WTC11 (cell line): ENCODE data around the gene CLSTN2. TPM values are rescaled to one million over a fixed set of nuclear protein-coding genes. Genes with fewer than 3 reads are reported as not detected.

ENCODE experiments used
- ATAC-seq: fragments of 200-7000 bp; cut with Tn5 transposase; 2 replicates; pipeline ENCODE4 v1.10.0; 2021; ENCODE audit warnings: mild to moderate bottlenecking, moderate library complexity
- CTCF ChIA-PET: fragments of 300-600 bp; sonication (Branson Sonifier 250); formaldehyde crosslinking; loops from one replicate; lab custom pipeline; 2021; ENCODE audit warnings: antibody characterized with exemption; lab: Charles Lee
- POLR2A ChIA-PET: fragments of 350-600 bp; sonication (Branson Sonifier 250); formaldehyde crosslinking; loops from one replicate; lab custom pipeline; 2021; ENCODE audit warnings: antibody characterized with exemption; lab: Charles Lee
- DNase-seq: peaks from one replicate; pipeline ENCODE4 v3.0.0; 2021; ENCODE audit warnings: low spot score
- H3K27ac Mint-ChIP-seq: 2 replicates; pipeline ENCODE4 v1.8.0; 2021; ENCODE audit warnings: mixed read lengths
- H3K27me3 Mint-ChIP-seq: 2 replicates; pipeline ENCODE4 v1.8.0; 2021; ENCODE audit warnings: low read depth, mild to moderate bottlenecking, moderate library complexity, mixed read lengths
- H3K36me3 Mint-ChIP-seq: 2 replicates; pipeline ENCODE4 v1.8.0; 2021; ENCODE audit warnings: mixed read lengths
- H3K4me1 Mint-ChIP-seq: 2 replicates; pipeline ENCODE4 v1.8.0; 2022; ENCODE audit warnings: mixed read lengths
- H3K4me3 Mint-ChIP-seq: 2 replicates; pipeline ENCODE4 v1.8.0; 2021; ENCODE audit warnings: mild to moderate bottlenecking, moderate library complexity, mixed read lengths
- H3K9me3 Mint-ChIP-seq: 2 replicates; pipeline ENCODE4 v1.8.0; 2021; ENCODE audit warnings: mixed read lengths
- AFF4 ChIP-seq: sonication (generic); formaldehyde crosslinking; IDR thresholded peaks from 2 replicates; pipeline ENCODE4 v1.8.1; 2023; ENCODE audit warnings: mild to moderate bottlenecking, missing genetic modification reagents, borderline replicate concordance
- FOXP1 ChIP-seq: sonication (generic); formaldehyde crosslinking; IDR thresholded peaks from 2 replicates; pipeline ENCODE4 v1.8.0; 2022; ENCODE audit warnings: missing genetic modification reagents, mild to moderate bottlenecking, moderate library complexity, borderline replicate concordance
- IRF1 ChIP-seq: sonication (generic); formaldehyde crosslinking; IDR thresholded peaks from 2 replicates; pipeline ENCODE4 v1.8.0; 2023; ENCODE audit warnings: missing genetic modification reagents
- JUN ChIP-seq: sonication (generic); formaldehyde crosslinking; IDR thresholded peaks from 2 replicates; pipeline ENCODE4 v1.8.0; 2023; ENCODE audit warnings: mild to moderate bottlenecking, missing genetic modification reagents
- MLX ChIP-seq: sonication (generic); formaldehyde crosslinking; IDR thresholded peaks from 2 replicates; pipeline ENCODE4 v1.8.1; 2023; ENCODE audit warnings: mild to moderate bottlenecking, missing genetic modification reagents, moderate library complexity
- NFATC4 ChIP-seq: fragments of 250-450 bp; sonication (Bioruptor Pico); IDR thresholded peaks from 2 replicates; pipeline ENCODE4 v1.9.0; 2021; ENCODE audit warnings: mild to moderate bottlenecking
- PREB ChIP-seq: sonication (generic); formaldehyde crosslinking; IDR thresholded peaks from 2 replicates; pipeline ENCODE4 v1.8.1; 2022; ENCODE audit warnings: mild to moderate bottlenecking, missing genetic modification reagents, moderate library complexity, borderline replicate concordance
- RORB ChIP-seq: fragments of 250-450 bp; sonication (Bioruptor Pico); IDR thresholded peaks from 2 replicates; pipeline ENCODE4 v1.9.0; 2021; ENCODE audit warnings: mild to moderate bottlenecking
- TEAD1 ChIP-seq: sonication (generic); formaldehyde crosslinking; IDR thresholded peaks from 2 replicates; pipeline ENCODE4 v1.8.0; 2022; ENCODE audit warnings: mild to moderate bottlenecking, missing genetic modification reagents
- TEAD4 ChIP-seq: sonication (generic); formaldehyde crosslinking; IDR thresholded peaks from 2 replicates; pipeline ENCODE4 v1.8.0; 2022; ENCODE audit warnings: mild to moderate bottlenecking, missing genetic modification reagents
- ZNF138 ChIP-seq: sonication (generic); formaldehyde crosslinking; conservative IDR thresholded peaks from 2 replicates; pipeline ENCODE4 v1.8.1; 2022; ENCODE audit warnings: mild to moderate bottlenecking, moderate library complexity, missing genetic modification reagents
- ZNF219 ChIP-seq: sonication (generic); formaldehyde crosslinking; IDR thresholded peaks from 2 replicates; pipeline ENCODE4 v1.8.0; 2023; ENCODE audit warnings: missing genetic modification reagents, mild to moderate bottlenecking, borderline replicate concordance
- ZNF232 ChIP-seq: sonication (generic); formaldehyde crosslinking; IDR thresholded peaks from 2 replicates; pipeline ENCODE4 v1.8.0; 2022; ENCODE audit warnings: mild to moderate bottlenecking, missing genetic modification reagents
- total RNA-seq: library from RNA; stranded (reverse); gene quantifications from 3 replicates; pipeline ENCODE4 v1.2.3, GENCODE V29; 2021
- TF ChIP-seq, protein P1 (sequence below): fragments of 250-450 bp; sonication (Bioruptor Pico); IDR thresholded peaks from 2 replicates; pipeline ENCODE4 v2.1.2; 2022; ENCODE audit warnings: mild to moderate bottlenecking, moderate library complexity
- TF ChIP-seq, protein P2 (sequence below): sonication (generic); formaldehyde crosslinking; conservative IDR thresholded peaks from 2 replicates; pipeline ENCODE4 v1.8.1; 2022; ENCODE audit warnings: mild to moderate bottlenecking, missing genetic modification reagents
- TF ChIP-seq, protein P3 (sequence below): sonication (generic); formaldehyde crosslinking; IDR thresholded peaks from 2 replicates; pipeline ENCODE4 v1.8.0; 2022; ENCODE audit warnings: mild to moderate bottlenecking, missing genetic modification reagents
- TF ChIP-seq, protein P4 (sequence below): fragments of 250-450 bp; sonication (Bioruptor Pico); IDR thresholded peaks from 2 replicates; pipeline ENCODE4 v1.9.0; 2021; ENCODE audit warnings: mild to moderate bottlenecking

The CLSTN2 gene
- total RNA-seq, 1 experiment from 2014 or later, result 0.35 TPM

DNA sequence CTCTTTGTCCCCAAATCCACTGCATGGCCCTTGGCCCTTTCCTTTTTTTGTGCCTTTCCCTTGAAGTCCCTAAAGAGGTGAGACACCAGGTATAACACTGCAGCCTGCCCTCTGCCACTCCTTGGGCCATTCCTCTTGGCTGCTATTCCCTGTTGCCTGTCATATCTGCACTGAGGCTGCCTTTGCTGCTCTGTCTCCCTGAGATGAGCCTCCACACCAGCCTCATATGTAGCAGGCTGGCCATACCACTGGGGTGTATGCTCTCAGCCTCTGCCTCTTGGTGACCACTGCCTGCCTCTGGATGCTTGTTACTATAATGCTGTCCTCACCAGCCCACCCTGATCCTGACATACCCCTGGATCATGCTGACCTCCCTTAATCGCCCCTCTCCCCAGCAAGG, 252.0 kb downstream of the CLSTN2 start:
- CTCF ChIA-PET, result no interaction called here
- TF ChIP-seq FOXP1 (CRISPR knock-in tag) (no peak), IRF1 (CRISPR knock-in tag) (no peak), NFATC4 (CRISPR knock-in tag) (no peak), MLX (CRISPR knock-in tag) (no peak), JUN (CRISPR knock-in tag) (no peak), ZNF219 (CRISPR knock-in tag) (no peak), RORB (CRISPR knock-in tag) (no peak), TEAD4 (no peak), ZNF138 (CRISPR knock-in tag) (no peak), PREB (CRISPR knock-in tag) (no peak), TEAD1 (no peak), ZNF232 (CRISPR knock-in tag) (no peak), AFF4 (CRISPR knock-in tag) (no peak)
- TF ChIP-seq, protein P1, sequence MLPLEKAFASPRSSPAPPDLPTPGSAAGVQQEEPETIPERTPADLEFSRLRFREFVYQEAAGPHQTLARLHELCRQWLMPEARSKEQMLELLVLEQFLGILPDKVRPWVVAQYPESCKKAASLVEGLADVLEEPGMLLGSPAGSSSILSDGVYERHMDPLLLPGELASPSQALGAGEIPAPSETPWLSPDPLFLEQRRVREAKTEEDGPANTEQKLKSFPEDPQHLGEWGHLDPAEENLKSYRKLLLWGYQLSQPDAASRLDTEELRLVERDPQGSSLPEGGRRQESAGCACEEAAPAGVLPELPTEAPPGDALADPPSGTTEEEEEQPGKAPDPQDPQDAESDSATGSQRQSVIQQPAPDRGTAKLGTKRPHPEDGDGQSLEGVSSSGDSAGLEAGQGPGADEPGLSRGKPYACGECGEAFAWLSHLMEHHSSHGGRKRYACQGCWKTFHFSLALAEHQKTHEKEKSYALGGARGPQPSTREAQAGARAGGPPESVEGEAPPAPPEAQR (CRISPR knock-in tag), result no peak
- TF ChIP-seq, protein P2, sequence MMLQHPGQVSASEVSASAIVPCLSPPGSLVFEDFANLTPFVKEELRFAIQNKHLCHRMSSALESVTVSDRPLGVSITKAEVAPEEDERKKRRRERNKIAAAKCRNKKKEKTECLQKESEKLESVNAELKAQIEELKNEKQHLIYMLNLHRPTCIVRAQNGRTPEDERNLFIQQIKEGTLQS (CRISPR knock-in tag), result no peak
- TF ChIP-seq, protein P3, sequence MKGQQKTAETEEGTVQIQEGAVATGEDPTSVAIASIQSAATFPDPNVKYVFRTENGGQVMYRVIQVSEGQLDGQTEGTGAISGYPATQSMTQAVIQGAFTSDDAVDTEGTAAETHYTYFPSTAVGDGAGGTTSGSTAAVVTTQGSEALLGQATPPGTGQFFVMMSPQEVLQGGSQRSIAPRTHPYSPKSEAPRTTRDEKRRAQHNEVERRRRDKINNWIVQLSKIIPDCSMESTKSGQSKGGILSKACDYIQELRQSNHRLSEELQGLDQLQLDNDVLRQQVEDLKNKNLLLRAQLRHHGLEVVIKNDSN (CRISPR knock-in tag), result no peak
- TF ChIP-seq, protein P4, sequence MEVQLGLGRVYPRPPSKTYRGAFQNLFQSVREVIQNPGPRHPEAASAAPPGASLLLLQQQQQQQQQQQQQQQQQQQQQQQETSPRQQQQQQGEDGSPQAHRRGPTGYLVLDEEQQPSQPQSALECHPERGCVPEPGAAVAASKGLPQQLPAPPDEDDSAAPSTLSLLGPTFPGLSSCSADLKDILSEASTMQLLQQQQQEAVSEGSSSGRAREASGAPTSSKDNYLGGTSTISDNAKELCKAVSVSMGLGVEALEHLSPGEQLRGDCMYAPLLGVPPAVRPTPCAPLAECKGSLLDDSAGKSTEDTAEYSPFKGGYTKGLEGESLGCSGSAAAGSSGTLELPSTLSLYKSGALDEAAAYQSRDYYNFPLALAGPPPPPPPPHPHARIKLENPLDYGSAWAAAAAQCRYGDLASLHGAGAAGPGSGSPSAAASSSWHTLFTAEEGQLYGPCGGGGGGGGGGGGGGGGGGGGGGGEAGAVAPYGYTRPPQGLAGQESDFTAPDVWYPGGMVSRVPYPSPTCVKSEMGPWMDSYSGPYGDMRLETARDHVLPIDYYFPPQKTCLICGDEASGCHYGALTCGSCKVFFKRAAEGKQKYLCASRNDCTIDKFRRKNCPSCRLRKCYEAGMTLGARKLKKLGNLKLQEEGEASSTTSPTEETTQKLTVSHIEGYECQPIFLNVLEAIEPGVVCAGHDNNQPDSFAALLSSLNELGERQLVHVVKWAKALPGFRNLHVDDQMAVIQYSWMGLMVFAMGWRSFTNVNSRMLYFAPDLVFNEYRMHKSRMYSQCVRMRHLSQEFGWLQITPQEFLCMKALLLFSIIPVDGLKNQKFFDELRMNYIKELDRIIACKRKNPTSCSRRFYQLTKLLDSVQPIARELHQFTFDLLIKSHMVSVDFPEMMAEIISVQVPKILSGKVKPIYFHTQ, result no peak
- TF ChIP-seq, all 79 proteins: peak for 0
- POLR2A ChIA-PET, result no interaction called here
- ATAC-seq (no peak), DNase-seq (no peak)
- H3K27ac Mint-ChIP-seq, result no peak overlapping the region
- H3K4me1 Mint-ChIP-seq, result no peaks in the 10 kb centered on the region
- no peaks in the 10 kb centered on the region for H3K36me3 Mint-ChIP-seq
- no peaks in the 10 kb centered on the region for H3K27me3 Mint-ChIP-seq
- no peak overlapping the region for H3K4me3 Mint-ChIP-seq
- H3K9me3 Mint-ChIP-seq, result no peaks in the 10 kb centered on the region
